Fibroblast of lung (primary cell): ENCODE measurements around the gene GDF10. TPM values are rescaled to one million over a fixed set of nuclear protein-coding genes. Genes with fewer than 3 reads are reported as not detected.

Experiments
- DNase-seq, 2 donors: peaks; one replicate each; pipeline versions ENCODE4 v3.0.0 to v3.0.0-alpha.2; 2010; ENCODE audit warnings: low read depth in 2 of 2
- H2AFZ ChIP-seq: 2 replicates; pipeline ENCODE4 v1.5.1; 2012; ENCODE audit warnings: low read length, control low read depth, inconsistent platforms
- H3K27ac ChIP-seq: 2 replicates; pipeline ENCODE4 v1.5.1; 2011; ENCODE audit warnings: low read length, control low read depth; ENCODE audit not compliant: insufficient read depth
- H3K27me3 ChIP-seq: 2 replicates; pipeline ENCODE4 v1.5.1; 2011; ENCODE audit warnings: mild to moderate bottlenecking, low read length; ENCODE audit not compliant: control insufficient read depth, insufficient read depth
- H3K36me3 ChIP-seq: 2 replicates; pipeline ENCODE4 v1.5.1; 2011; ENCODE audit warnings: low read length; ENCODE audit not compliant: control insufficient read depth, insufficient read depth
- H3K4me1 ChIP-seq: 2 replicates; pipeline ENCODE4 v1.5.1; 2011; ENCODE audit warnings: low read length; ENCODE audit not compliant: control insufficient read depth, insufficient read depth; ENCODE audit errors: extremely low read depth
- H3K4me2 ChIP-seq: 2 replicates; pipeline ENCODE4 v1.5.1; 2011; ENCODE audit warnings: low read length, control low read depth; ENCODE audit not compliant: insufficient read depth; ENCODE audit errors: extremely low read depth
- H3K4me3 ChIP-seq, 4 experiments: fragments of 200-600 bp in 1 of 4; sonication (generic) in 1 of 4; replicated peaks in 1 of 4; 2 replicates each; pipeline ENCODE4 v1.5.1; 2011 to 2016; ENCODE audit warnings: low read length in 4 of 4, low read depth in 3 of 4, mild to moderate bottlenecking in 3 of 4, control low read depth in 2 of 4, inconsistent platforms in 1 of 4, mixed read lengths in 1 of 4; ENCODE audit not compliant: insufficient read depth in 1 of 4; ENCODE audit errors: control extremely low read depth in 1 of 4
- H3K79me2 ChIP-seq: 2 replicates; pipeline ENCODE4 v1.5.1; 2012; ENCODE audit warnings: mild to moderate bottlenecking, low read length, inconsistent platforms; ENCODE audit not compliant: control insufficient read depth, insufficient read depth
- H3K9ac ChIP-seq: 2 replicates; pipeline ENCODE4 v1.5.1; 2011; ENCODE audit warnings: mild to moderate bottlenecking, low read length, control low read depth; ENCODE audit not compliant: insufficient read depth
- H3K9me3 ChIP-seq: 2 replicates; pipeline ENCODE4 v1.5.1; 2012; ENCODE audit warnings: low read depth, low read length; ENCODE audit not compliant: control insufficient read depth, insufficient read depth
- H4K20me1 ChIP-seq: 2 replicates; pipeline ENCODE4 v1.5.1; 2011; ENCODE audit warnings: low read length; ENCODE audit not compliant: control insufficient read depth, insufficient read depth; ENCODE audit errors: extremely low read depth
- EZH2 ChIP-seq: IDR thresholded peaks from 2 replicates; pipeline ENCODE4 v1.5.1; 2012; ENCODE audit warnings: low read length, control low read depth, mild to moderate bottlenecking; ENCODE audit errors: missing control alignments
- polyA plus RNA-seq, 2 donors: library from polyadenylated mRNA; depleted of rRNA in 1 of 2; stranded (reverse) in 1 of 2; unstranded in 1 of 2; fragments of >200 nt; gene quantifications; 2 replicates each; pipeline ENCODE4 v1.2.1, GENCODE V29; 2011 to 2012; ENCODE audit warnings: missing spikeins in 1 of 2
- total RNA-seq: library from RNA; depleted of rRNA; stranded (reverse); fragments of >200 nt; gene quantifications from 2 replicates; pipeline ENCODE4 v1.2.1, GENCODE V29; 2014
- TF ChIP-seq, protein P1 (sequence below), 2 donors: IDR thresholded peaks in 1 of 2; conservative IDR thresholded peaks in 1 of 2; 1 replicate in 1 of 2; 2 replicates in 1 of 2; pipeline ENCODE4 v1.5.1; 2011 to 2012; ENCODE audit warnings: low read length in 2 of 2, control low read depth in 1 of 2, inconsistent platforms in 1 of 2, low read depth in 1 of 2, mild to moderate bottlenecking in 1 of 2

GDF10 gene
- total and polyA plus RNA-seq, 2 donors (not counting 1 experiment from before 2014, with no cell fraction given): 6.2 to 25.1 TPM

DNA sequence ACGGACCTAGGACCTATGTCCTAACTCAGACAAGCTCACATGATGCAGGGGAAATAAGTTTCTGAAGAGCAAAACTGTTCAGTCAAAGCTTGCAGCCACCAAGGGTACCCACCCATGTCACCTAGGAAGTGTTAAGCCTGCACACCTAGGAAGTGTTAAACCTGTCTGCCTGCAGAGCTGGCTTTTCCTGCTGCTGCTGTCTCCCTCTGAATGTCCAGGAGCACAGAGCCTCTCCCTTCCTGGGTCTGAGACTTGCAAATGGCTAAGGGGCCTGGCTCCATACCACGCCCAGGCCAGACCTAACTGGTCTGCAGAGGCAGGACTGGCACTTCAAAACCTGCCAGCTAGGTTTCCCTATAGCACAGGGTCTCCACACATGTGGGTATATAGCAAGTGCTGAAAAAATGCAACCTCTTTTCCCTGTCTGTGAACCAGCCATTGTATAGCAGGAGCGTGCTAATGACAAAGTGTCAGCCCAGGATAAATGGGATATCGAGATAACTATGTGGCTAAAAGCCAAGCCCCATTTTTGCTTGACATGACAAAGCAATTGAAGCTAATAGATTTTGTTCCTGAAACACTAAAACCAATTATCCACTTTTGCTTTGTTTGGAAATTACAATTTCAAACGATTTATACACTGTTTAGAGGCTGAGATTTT lies 23.8 kb downstream of the GDF10 start:
- no peak overlapping the region for H3K4me2 ChIP-seq
- no peak for DNase-seq
- no peak overlapping the region for H2AFZ ChIP-seq
- no peak overlapping the region for H3K27ac ChIP-seq
- H3K36me3 ChIP-seq: no peaks in the 10 kb centered on the region
- no peak for TF ChIP-seq EZH2
- TF ChIP-seq, protein P1, sequence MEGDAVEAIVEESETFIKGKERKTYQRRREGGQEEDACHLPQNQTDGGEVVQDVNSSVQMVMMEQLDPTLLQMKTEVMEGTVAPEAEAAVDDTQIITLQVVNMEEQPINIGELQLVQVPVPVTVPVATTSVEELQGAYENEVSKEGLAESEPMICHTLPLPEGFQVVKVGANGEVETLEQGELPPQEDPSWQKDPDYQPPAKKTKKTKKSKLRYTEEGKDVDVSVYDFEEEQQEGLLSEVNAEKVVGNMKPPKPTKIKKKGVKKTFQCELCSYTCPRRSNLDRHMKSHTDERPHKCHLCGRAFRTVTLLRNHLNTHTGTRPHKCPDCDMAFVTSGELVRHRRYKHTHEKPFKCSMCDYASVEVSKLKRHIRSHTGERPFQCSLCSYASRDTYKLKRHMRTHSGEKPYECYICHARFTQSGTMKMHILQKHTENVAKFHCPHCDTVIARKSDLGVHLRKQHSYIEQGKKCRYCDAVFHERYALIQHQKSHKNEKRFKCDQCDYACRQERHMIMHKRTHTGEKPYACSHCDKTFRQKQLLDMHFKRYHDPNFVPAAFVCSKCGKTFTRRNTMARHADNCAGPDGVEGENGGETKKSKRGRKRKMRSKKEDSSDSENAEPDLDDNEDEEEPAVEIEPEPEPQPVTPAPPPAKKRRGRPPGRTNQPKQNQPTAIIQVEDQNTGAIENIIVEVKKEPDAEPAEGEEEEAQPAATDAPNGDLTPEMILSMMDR (conservative IDR thresholded peaks at IDR 0.05 in 1 of 2, IDR thresholded peaks at IDR 0.05 in 1 of 2; ENCODE audit: low read depth in 1 of 2, low read length in 2 of 2): no peak
- no peaks in the 10 kb centered on the region for H3K79me2 ChIP-seq
- no peaks in the 10 kb centered on the region for H3K4me1 ChIP-seq
- peaks cover 12% of the 10 kb centered on the region for H3K27me3 ChIP-seq
- no peak overlapping the region for H3K4me3 ChIP-seq
- no peaks in the 10 kb centered on the region for H4K20me1 ChIP-seq
- H3K9me3 ChIP-seq: no peaks in the 10 kb centered on the region
- no peak overlapping the region for H3K9ac ChIP-seq

DNA sequence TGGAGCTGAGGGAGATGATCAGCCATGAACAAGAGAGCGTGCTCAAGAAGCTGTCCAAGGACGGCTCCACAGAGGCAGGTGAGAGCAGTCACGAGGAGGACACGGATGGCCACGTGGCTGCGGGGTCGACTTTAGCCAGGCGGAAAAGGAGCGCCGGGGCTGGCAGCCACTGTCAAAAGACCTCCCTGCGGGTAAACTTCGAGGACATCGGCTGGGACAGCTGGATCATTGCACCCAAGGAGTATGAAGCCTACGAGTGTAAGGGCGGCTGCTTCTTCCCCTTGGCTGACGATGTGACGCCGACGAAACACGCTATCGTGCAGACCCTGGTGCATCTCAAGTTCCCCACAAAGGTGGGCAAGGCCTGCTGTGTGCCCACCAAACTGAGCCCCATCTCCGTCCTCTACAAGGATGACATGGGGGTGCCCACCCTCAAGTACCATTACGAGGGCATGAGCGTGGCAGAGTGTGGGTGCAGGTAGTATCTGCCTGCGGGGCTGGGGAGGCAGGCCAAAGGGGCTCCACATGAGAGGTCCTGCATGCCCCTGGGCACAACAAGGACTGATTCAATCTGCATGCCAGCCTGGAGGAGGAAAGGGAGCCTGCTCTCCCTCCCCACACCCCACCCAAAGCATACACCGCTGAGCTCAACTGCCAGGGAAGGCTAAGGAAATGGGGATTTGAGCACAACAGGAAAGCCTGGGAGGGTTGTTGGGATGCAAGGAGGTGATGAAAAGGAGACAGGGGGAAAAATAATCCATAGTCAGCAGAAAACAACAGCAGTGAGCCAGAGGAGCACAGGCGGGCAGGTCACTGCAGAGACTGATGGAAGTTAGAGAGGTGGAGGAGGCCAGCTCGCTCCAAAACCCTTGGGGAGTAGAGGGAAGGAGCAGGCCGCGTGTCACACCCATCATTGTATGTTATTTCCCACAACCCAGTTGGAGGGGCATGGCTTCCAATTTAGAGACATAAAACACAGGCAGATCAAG lies 25.6 kb downstream of the GDF10 start:
- no peak for DNase-seq
- Histone ChIP-seq H3K79me2 (no peaks in the 10 kb centered on the region), H3K4me2 (no peak overlapping the region), H3K9me3 (no peaks in the 10 kb centered on the region), H4K20me1 (no peaks in the 10 kb centered on the region), H3K9ac (no peak overlapping the region), H3K36me3 (no peaks in the 10 kb centered on the region), H3K27me3 (peaks cover 8% of the 10 kb centered on the region), H3K4me1 (no peaks in the 10 kb centered on the region), H3K4me3 (no peak overlapping the region), H2AFZ (no peak overlapping the region), H3K27ac (no peak overlapping the region)
- TF ChIP-seq, protein P1 (conservative IDR thresholded peaks at IDR 0.05 in 1 of 2, IDR thresholded peaks at IDR 0.05 in 1 of 2; ENCODE audit: low read depth in 1 of 2, low read length in 2 of 2): no peak
- TF ChIP-seq EZH2: no peak

DNA sequence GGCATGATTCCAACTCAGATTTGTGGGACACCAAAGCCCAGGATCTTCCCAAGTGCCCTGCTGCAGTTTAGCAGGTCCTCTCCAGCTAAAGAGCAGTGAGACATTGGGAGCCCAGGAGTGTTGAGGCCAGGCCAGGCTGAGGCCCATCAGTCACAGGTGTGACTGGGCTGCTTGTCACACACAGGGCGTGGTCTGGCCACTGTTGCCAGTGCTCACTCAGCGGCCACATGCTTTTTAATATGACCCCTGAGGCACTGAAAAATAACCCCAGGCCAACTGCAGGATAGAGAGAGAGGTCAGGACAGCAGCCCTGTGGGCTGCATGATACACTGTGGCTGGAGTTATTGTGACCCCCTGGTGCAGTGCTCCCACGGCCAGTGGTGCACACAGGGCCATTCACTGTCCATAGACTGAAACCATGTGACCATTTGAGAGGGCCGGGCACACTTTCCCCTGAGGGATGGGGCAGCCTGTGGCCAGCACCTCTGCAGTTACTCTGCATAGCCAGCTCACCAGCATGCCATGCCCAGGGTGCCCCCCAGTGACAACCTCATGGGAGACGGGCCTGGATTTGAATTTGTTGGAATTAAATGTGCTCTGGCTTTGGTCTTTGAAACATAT lies 26.4 kb downstream of the GDF10 start:
- Histone ChIP-seq H3K36me3 (no peaks in the 10 kb centered on the region), H4K20me1 (no peaks in the 10 kb centered on the region), H3K4me1 (no peaks in the 10 kb centered on the region), H3K27ac (no peak overlapping the region), H3K79me2 (no peaks in the 10 kb centered on the region), H3K4me2 (no peak overlapping the region), H3K4me3 (no peak overlapping the region), H3K27me3 (peaks cover 2% of the 10 kb centered on the region), H3K9ac (no peak overlapping the region), H2AFZ (no peak overlapping the region), H3K9me3 (no peaks in the 10 kb centered on the region)
- TF ChIP-seq EZH2: no peak
- TF ChIP-seq, protein P1 (conservative IDR thresholded peaks at IDR 0.05 in 1 of 2, IDR thresholded peaks at IDR 0.05 in 1 of 2; ENCODE audit: low read depth in 1 of 2, low read length in 2 of 2): no peak
- DNase-seq: no peak
